ENCODE results near the gene WWOX.

The WWOX gene

GRCh38 chr16:78128913-78129312 lies 29.5 kb downstream of the WWOX start:
- DNase-seq (ENCODE audit: low read depth, low spot score): no peak
- Histone ChIP-seq H3K27ac (no peak overlapping the region), H3K9ac (ENCODE audit: insufficient read length) (no peak overlapping the region), H3K36me3 (ENCODE audit: insufficient read depth, low read length) (peaks cover 15% of the 10 kb centered on the region; the same call in 1 of the 2 replicates), H3K4me3 (no peak overlapping the region), H3K9me3 (ENCODE audit: low read depth, low read length) (no peaks in the 10 kb centered on the region)
- TF ChIP-seq POLR2AphosphoS5 (IDR thresholded peaks at IDR 0.05; ENCODE audit: borderline replicate concordance, low read depth, low read length): no peak
- no peak for TF ChIP-seq FOXP2 (optimal IDR thresholded peaks at IDR 0.05; ENCODE audit: control extremely low read depth, extremely low read length, insufficient read depth)
- TF ChIP-seq EZH2 (IDR thresholded peaks at IDR 0.05): no peak

- no peak for DNase-seq (ENCODE audit: low read depth, low spot score)
- Histone ChIP-seq H3K4me3 (no peak overlapping the region), H3K36me3 (ENCODE audit: insufficient read depth, low read length) (peaks cover 15% of the 10 kb centered on the region; the same call in 1 of the 2 replicates), H3K9me3 (ENCODE audit: low read depth, low read length) (no peaks in the 10 kb centered on the region), H3K27ac (no peak overlapping the region), H3K9ac (ENCODE audit: insufficient read length) (no peak overlapping the region)
- no peak for TF ChIP-seq FOXP2 (optimal IDR thresholded peaks at IDR 0.05; ENCODE audit: control extremely low read depth, extremely low read length, insufficient read depth)
Observed at GRCh38 chr16:78129349-78129748, 29.9 kb downstream of the WWOX start.

GRCh38 chr16:78130083-78130608 lies 30.7 kb downstream of the WWOX start:
- Histone ChIP-seq H3K9me3 (ENCODE audit: low read depth, low read length) (no peaks in the 10 kb centered on the region), H3K27ac (no peak overlapping the region), H3K4me3 (no peak overlapping the region), H3K36me3 (ENCODE audit: insufficient read depth, low read length) (peaks cover 15% of the 10 kb centered on the region; the same call in 1 of the 2 replicates), H3K9ac (ENCODE audit: insufficient read length) (no peak overlapping the region)
- TF ChIP-seq POLR2AphosphoS5 (IDR thresholded peaks at IDR 0.05; ENCODE audit: borderline replicate concordance, low read depth, low read length) (no peak), FOXP2 (optimal IDR thresholded peaks at IDR 0.05; ENCODE audit: control extremely low read depth, extremely low read length, insufficient read depth) (no peak), EZH2 (IDR thresholded peaks at IDR 0.05) (no peak)
- DNase-seq (ENCODE audit: low read depth, low spot score): no peak

DNA sequence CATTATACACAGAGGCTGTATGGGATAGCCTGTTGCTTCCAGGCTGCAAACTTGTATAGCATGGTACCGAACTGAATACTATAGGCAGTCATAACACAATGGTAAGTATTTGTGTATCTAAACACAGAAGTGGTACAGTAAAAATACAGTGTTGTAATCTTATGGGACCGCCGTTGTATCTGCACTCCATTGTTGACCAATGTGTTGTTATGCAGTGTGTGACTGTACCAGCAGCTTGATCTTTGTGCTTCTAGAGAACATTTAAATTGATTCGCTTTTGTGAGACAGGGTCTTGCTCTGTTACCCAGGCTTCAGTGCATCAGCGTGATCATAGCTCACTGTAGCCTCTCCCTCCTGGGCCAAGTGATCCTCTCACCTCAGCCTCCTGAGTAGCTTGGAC lies 31.5 kb downstream of the WWOX start:
- Histone ChIP-seq H3K9me3 (ENCODE audit: low read depth, low read length) (no peaks in the 10 kb centered on the region), H3K4me3 (no peak overlapping the region), H3K9ac (ENCODE audit: insufficient read length) (no peak overlapping the region), H3K36me3 (ENCODE audit: insufficient read depth, low read length) (peaks cover 15% of the 10 kb centered on the region; the same call in 1 of the 2 replicates), H3K27ac (no peak overlapping the region)
- no peak for DNase-seq (ENCODE audit: low read depth, low spot score)
- no peak for TF ChIP-seq EZH2 (IDR thresholded peaks at IDR 0.05)

GRCh38 chr16:78133919-78134318 lies 34.5 kb downstream of the WWOX start:
- peaks cover 15% of the 10 kb centered on the region; the same call in 1 of the 2 replicates for H3K36me3 ChIP-seq (ENCODE audit: insufficient read depth, low read length)
- no peak for DNase-seq (ENCODE audit: low read depth, low spot score)
- no peak overlapping the region for H3K4me3 ChIP-seq
- H3K27ac ChIP-seq: no peak overlapping the region
- TF ChIP-seq EZH2 (IDR thresholded peaks at IDR 0.05) (no peak), POLR2AphosphoS5 (IDR thresholded peaks at IDR 0.05; ENCODE audit: borderline replicate concordance, low read depth, low read length) (no peak), FOXP2 (optimal IDR thresholded peaks at IDR 0.05; ENCODE audit: control extremely low read depth, extremely low read length, insufficient read depth) (no peak)
- H3K9me3 ChIP-seq (ENCODE audit: low read depth, low read length): no peaks in the 10 kb centered on the region
- H3K9ac ChIP-seq (ENCODE audit: insufficient read length): no peak overlapping the region

DNA sequence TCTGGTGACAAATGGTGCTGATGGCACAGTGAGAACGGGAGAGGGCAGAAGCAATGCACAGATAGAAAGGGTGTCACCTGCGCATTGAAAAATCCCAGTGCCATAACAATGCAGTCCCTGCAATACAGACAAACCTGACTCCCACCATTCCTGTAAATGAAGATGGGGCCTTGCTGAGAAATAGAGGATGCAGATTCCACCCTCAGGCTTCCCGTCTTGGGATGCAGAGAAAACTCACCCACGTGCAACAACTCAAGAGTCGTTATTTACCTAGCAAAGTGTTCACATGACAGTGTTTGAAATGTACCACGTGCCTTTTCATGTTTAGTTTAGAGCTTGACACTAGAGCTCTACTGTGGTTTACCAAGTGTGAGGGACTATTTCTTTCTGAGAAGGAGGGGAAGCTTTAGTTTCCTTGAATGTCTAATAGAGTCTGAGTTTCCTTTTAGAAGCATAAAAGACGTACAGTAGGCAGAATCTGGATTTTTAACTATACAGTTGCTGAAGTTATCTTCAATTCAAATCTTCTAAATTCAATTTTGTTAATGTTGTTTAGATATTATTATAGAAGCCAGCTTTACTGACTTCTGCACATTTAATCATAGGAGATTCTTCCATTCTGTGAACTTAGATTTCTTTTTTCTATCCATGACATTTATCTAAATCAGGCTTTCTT lies 35.6 kb downstream of the WWOX start:
- Histone ChIP-seq H3K4me3 (no peak overlapping the region), H3K27ac (no peak overlapping the region), H3K9me3 (ENCODE audit: low read depth, low read length) (no peaks in the 10 kb centered on the region), H3K9ac (ENCODE audit: insufficient read length) (no peak overlapping the region), H3K36me3 (ENCODE audit: insufficient read depth, low read length) (peaks cover 7% of the 10 kb centered on the region; the same call in 1 of the 2 replicates)
- no peak for TF ChIP-seq FOXP2 (optimal IDR thresholded peaks at IDR 0.05; ENCODE audit: control extremely low read depth, extremely low read length, insufficient read depth)
- no peak for TF ChIP-seq EZH2 (IDR thresholded peaks at IDR 0.05)
- TF ChIP-seq POLR2AphosphoS5 (IDR thresholded peaks at IDR 0.05; ENCODE audit: borderline replicate concordance, low read depth, low read length): no peak
- DNase-seq (ENCODE audit: low read depth, low spot score): no peak

DNA sequence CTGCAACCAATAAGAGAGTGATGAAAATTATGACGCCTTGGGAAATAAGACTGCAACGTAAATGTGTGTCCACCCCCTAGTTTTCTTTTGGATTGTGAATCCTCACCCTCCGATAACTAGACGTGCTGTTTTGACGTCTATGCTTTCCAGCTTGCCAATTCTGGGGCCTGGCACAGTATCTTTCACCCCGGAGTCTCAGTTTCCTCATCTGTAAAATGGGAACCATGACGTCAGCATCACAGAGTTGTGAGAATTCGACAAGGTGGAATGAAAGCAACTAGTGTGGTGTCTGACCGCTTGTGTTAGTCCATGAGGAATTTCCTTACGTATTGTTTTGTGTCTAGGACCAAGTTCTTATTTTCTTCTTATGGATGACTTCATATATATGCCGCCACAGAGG lies 37.7 kb downstream of the WWOX start:
- Histone ChIP-seq H3K27ac (no peak overlapping the region), H3K9ac (ENCODE audit: insufficient read length) (no peak overlapping the region), H3K9me3 (ENCODE audit: low read depth, low read length) (no peaks in the 10 kb centered on the region), H3K36me3 (ENCODE audit: insufficient read depth, low read length) (no peaks in the 10 kb centered on the region; the same call in 1 of the 2 replicates), H3K4me3 (no peak overlapping the region)
- TF ChIP-seq POLR2AphosphoS5 (IDR thresholded peaks at IDR 0.05; ENCODE audit: borderline replicate concordance, low read depth, low read length) (no peak), FOXP2 (optimal IDR thresholded peaks at IDR 0.05; ENCODE audit: control extremely low read depth, extremely low read length, insufficient read depth) (no peak), EZH2 (IDR thresholded peaks at IDR 0.05) (no peak)
- no peak for DNase-seq (ENCODE audit: low read depth, low spot score)

DNA sequence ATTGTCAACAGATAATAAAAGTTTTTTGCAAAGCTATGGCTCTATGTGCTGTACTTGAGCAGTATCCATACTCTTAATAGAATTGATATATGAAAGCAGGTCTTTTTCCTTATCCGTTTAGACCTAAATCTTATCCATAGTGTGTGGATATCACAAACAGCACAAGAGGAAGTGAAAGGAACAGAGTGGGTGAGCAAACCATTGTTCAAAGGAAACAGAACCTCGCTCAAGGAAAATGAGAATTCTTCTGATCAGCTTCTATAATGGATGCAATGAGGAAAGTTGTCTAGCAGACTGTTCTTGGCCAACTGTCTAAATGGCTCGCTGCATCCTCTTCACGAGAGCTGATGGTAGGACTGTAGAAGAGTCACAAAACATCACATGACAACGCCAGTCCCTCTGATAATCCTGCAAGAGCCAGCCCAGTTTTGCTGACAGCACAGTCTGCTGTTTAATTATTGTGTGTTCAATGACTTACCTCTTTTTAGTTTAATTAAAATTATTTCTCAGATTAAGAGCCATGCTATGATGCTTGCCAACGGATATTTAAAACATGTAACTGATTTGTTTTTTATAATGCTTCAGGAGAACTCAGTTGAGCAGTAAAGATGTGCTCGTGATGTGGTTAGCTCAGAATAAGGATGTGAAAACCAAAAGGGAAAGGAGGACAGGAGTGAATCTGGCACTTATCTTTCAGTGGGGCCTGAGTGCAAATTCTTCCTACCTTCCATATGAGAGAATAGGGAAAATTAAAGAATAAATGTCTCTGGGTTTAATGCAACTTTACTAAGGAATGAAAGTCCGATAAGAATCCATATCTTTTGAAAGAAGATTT lies 38.5 kb downstream of the WWOX start:
- TF ChIP-seq EZH2 (IDR thresholded peaks at IDR 0.05) (no peak), POLR2AphosphoS5 (IDR thresholded peaks at IDR 0.05; ENCODE audit: borderline replicate concordance, low read depth, low read length) (no peak), FOXP2 (optimal IDR thresholded peaks at IDR 0.05; ENCODE audit: control extremely low read depth, extremely low read length, insufficient read depth) (no peak)
- no peak overlapping the region for H3K9ac ChIP-seq (ENCODE audit: insufficient read length)
- no peak overlapping the region for H3K27ac ChIP-seq
- H3K4me3 ChIP-seq: no peak overlapping the region
- no peak for DNase-seq (ENCODE audit: low read depth, low spot score)
- no peaks in the 10 kb centered on the region; the same call in 1 of the 2 replicates for H3K36me3 ChIP-seq (ENCODE audit: insufficient read depth, low read length)
- H3K9me3 ChIP-seq (ENCODE audit: low read depth, low read length): no peaks in the 10 kb centered on the region

Data from SK-N-MC (cell line).